GM12878 (cell line): ENCODE measurements around the gene TBC1D10A. TPM values are rescaled to one million over a fixed set of nuclear protein-coding genes. Genes with fewer than 3 reads are reported as not detected.

Source experiments
- ATAC-seq: fragments of 200-7000 bp; cut with Tn5 transposase; 3 replicates; pipeline ENCODE4 v1.9.1; 2020; ENCODE audit warnings: mild to moderate bottlenecking, moderate library complexity
- BruUV-seq: library from RNA; stranded (reverse); fragments of 400-500 nt; replicated peaks from 2 replicates; lab custom pipeline; 2021; lab: Mats Ljungman, UMichigan
- CTCF ChIA-PET: fragments of 300-600 bp; sonication (Branson Sonifier 250); formaldehyde crosslinking; extraction: SDS; loops from one replicate; lab custom pipeline; 2021; ENCODE audit warnings: inconsistent platforms; lab: Yijun Ruan, JAX
- POLR2A ChIA-PET: fragments of 350-600 bp; formaldehyde crosslinking; extraction: SDS; loops from one replicate; lab custom pipeline; 2021; ENCODE audit warnings: inconsistent platforms; lab: Charles Lee
- RAD21 ChIA-PET: fragments of 300-600 bp; sonication (Branson Sonifier 250); formaldehyde crosslinking; loops from one replicate; lab custom pipeline; 2023; ENCODE audit warnings: antibody characterized with exemption; ENCODE audit not compliant: unreplicated experiment; lab: Charles Lee
- SMC1A ChIA-PET: fragments of 300-600 bp; sonication (Branson Sonifier 250); formaldehyde crosslinking; loops from one replicate; lab custom pipeline; 2023; ENCODE audit not compliant: unreplicated experiment, uncharacterized antibody; lab: Charles Lee
- DNase-seq: peaks from one replicate; pipeline ENCODE4 v3.0.0-alpha.2; 2011; ENCODE audit warnings: low read depth, low spot score
- FAIRE-seq: peaks from 3 replicates; lab custom pipeline; 2011; peaks lifted over from hg19 to GRCh38; lab: Jason Lieb, UNC
- H2AFZ ChIP-seq: 2 replicates; pipeline ENCODE4 v1.6.0; 2011; ENCODE audit warnings: low read depth, low read length, control low read depth; ENCODE audit not compliant: control insufficient read depth
- H3K27ac ChIP-seq: 2 replicates; pipeline ENCODE4 v1.5.1; 2011; ENCODE audit warnings: control low read depth; ENCODE audit not compliant: control insufficient read depth, insufficient read depth
- H3K27me3 ChIP-seq, 2 experiments: replicated peaks in 1 of 2; 2 replicates each; pipeline versions ENCODE4 v1.6.0 to v1.6.1; 2011; ENCODE audit warnings: low read length in 1 of 2; ENCODE audit not compliant: control insufficient read depth in 2 of 2, insufficient read depth in 2 of 2
- H3K36me3 ChIP-seq, 2 experiments: 2 replicates each; pipeline ENCODE4 v1.5.1; 2011; ENCODE audit warnings: low read length in 1 of 2; ENCODE audit not compliant: control insufficient read depth in 2 of 2, insufficient read depth in 2 of 2
- H3K4me1 ChIP-seq: 2 replicates; pipeline ENCODE4 v1.6.1; 2011; ENCODE audit warnings: mild to moderate bottlenecking, low read length, moderate library complexity, mixed read lengths; ENCODE audit not compliant: control insufficient read depth, insufficient read depth
- H3K4me2 ChIP-seq: 2 replicates; pipeline ENCODE4 v1.6.0; 2011; ENCODE audit warnings: control low read depth; ENCODE audit not compliant: control insufficient read depth, insufficient read depth
- H3K4me3 ChIP-seq: fragments of 200-600 bp; sonication (generic); 2 replicates; pipeline ENCODE4 v1.5.1; 2016
- H3K79me2 ChIP-seq: 2 replicates; pipeline ENCODE4 v1.6.0; 2011; ENCODE audit warnings: low read length; ENCODE audit not compliant: control insufficient read depth, insufficient read depth
- H3K9ac ChIP-seq: 2 replicates; pipeline ENCODE4 v1.8.0; 2011; ENCODE audit warnings: low read length, control low read depth, mixed read lengths; ENCODE audit not compliant: control insufficient read depth, insufficient read depth
- H3K9me3 ChIP-seq: replicated peaks from 3 replicates; pipeline ENCODE4 v1.5.1; 2011; ENCODE audit warnings: mild to moderate bottlenecking, low read length; ENCODE audit not compliant: control insufficient read depth, insufficient read depth
- H4K20me1 ChIP-seq: 2 replicates; pipeline ENCODE4 v1.6.0; 2011; ENCODE audit not compliant: control insufficient read depth, insufficient read depth
- BMI1 ChIP-seq: fragments of 450-650 bp; IDR thresholded peaks from 2 replicates; pipeline ENCODE4 v1.6.1; 2016; ENCODE audit warnings: mild to moderate bottlenecking, moderate library complexity, borderline replicate concordance
- CBFB ChIP-seq: IDR thresholded peaks from 2 replicates; pipeline ENCODE4 v1.6.1; 2016; ENCODE audit warnings: antibody characterized with exemption, low read depth
- ETV6 ChIP-seq, 2 experiments: fragments of 450-650 bp in 1 of 2; IDR thresholded peaks in 1 of 2; conservative IDR thresholded peaks in 1 of 2; 2 replicates each; pipeline ENCODE4 v1.6.1; 2014; ENCODE audit warnings: antibody characterized with exemption in 1 of 2, borderline replicate concordance in 1 of 2, low read depth in 1 of 2, mild to moderate bottlenecking in 1 of 2, moderate library complexity in 1 of 2
- MYB ChIP-seq: fragments of 150-350 bp; IDR thresholded peaks from 2 replicates; pipeline ENCODE4 v1.6.1; 2014; ENCODE audit warnings: mild to moderate bottlenecking, low read depth, low read length, borderline replicate concordance
- RAD21 ChIP-seq: IDR thresholded peaks from 2 replicates; pipeline ENCODE4 v1.6.1; 2011; ENCODE audit warnings: mild to moderate bottlenecking, low read depth, low read length, moderate library complexity; ENCODE audit not compliant: insufficient read depth
- STAT3 ChIP-seq: IDR thresholded peaks from 2 replicates; pipeline ENCODE4 v1.6.1; 2011; ENCODE audit warnings: low read depth, low read length, improper control_type of control experiment
- WGBS: methylation state at CpG from one replicate; pipeline ENCODE4 v1.1.6; 2016; ENCODE audit warnings: low lambda C conversion rate; ENCODE audit not compliant: insufficient replicate concordance, insufficient coverage; ENCODE audit errors: missing lambda C conversion rate; 5-methylcytosine and 5-hydroxymethylcytosine counted together
- in situ Hi-C: fragments of 300-500 bp; cut with MboI; formaldehyde crosslinking; loops from 9 replicates; pipeline ENCODE4 v1.14.3; 2018; ENCODE audit warnings: mixed read lengths
- intact Hi-C: fragments of 100-400 bp; cut with micrococcal nuclease; formaldehyde crosslinking; loops from one replicate; pipeline ENCODE4 v1.14.2; 2022; ENCODE audit not compliant: unreplicated experiment
- polyA plus RNA-seq, 11 experiments: library from polyadenylated mRNA; depleted of rRNA in 4 of 11; unstranded in 6 of 11; stranded (reverse) in 5 of 11; fragments of >200 nt; fragmentation: Nextera tagmentation in 4 of 11; fragmentation: Illumina TruSeq in 1 of 11; extraction: Ambion mirVana in 4 of 11; extraction: Trizol in 1 of 11; gene quantifications; 1 replicate in 1 of 11; 2 replicates in 10 of 11; pipeline versions ENCODE4 v1.2.1 to v1.2.3, GENCODE V29; 2011 to 2016; ENCODE audit warnings: inconsistent platforms in 2 of 11, missing spikeins in 2 of 11, low read depth in 1 of 11
- total RNA-seq, 4 experiments: library from RNA; depleted of rRNA in 3 of 4; stranded (reverse); fragments of >200 nt in 3 of 4; fragmentation: Illumina TruSeq in 1 of 4; extraction: Trizol in 1 of 4; gene quantifications; 2 replicates each; pipeline versions ENCODE4 v1.2.1 to v1.2.3, GENCODE V29; 2013 to 2021
- TF ChIP-seq, protein P1 (sequence below): IDR thresholded peaks from 2 replicates; pipeline ENCODE4 v1.6.1; 2012; ENCODE audit warnings: low read depth, low read length, improper control_type of control experiment
- TF ChIP-seq, protein P2 (sequence below): fragments of 450-650 bp; IDR thresholded peaks from 2 replicates; pipeline ENCODE4 v1.6.1; 2017; ENCODE audit warnings: borderline replicate concordance
- TF ChIP-seq, protein P3 (sequence below): fragments of 450-650 bp; IDR thresholded peaks from 2 replicates; pipeline ENCODE4 v1.6.1; 2018; ENCODE audit warnings: borderline replicate concordance, mild to moderate bottlenecking; ENCODE audit not compliant: partially characterized antibody
- TF ChIP-seq, protein P4 (sequence below): fragments of 150-350 bp; IDR thresholded peaks from 2 replicates; pipeline ENCODE4 v1.6.1; 2016; ENCODE audit warnings: low read depth, low read length
- TF ChIP-seq, protein P5 (sequence below): fragments of 450-650 bp; IDR thresholded peaks from 2 replicates; pipeline ENCODE4 v1.6.1; 2017; ENCODE audit warnings: mild to moderate bottlenecking, moderate library complexity

Gene TBC1D10A
- total and polyA plus RNA-seq, 10 of the 15 experiments (the other 5 are each of a cell fraction or from before 2014, with no cell fraction given): 0.27 to 25.7 (median 15.3) TPM

DNA sequence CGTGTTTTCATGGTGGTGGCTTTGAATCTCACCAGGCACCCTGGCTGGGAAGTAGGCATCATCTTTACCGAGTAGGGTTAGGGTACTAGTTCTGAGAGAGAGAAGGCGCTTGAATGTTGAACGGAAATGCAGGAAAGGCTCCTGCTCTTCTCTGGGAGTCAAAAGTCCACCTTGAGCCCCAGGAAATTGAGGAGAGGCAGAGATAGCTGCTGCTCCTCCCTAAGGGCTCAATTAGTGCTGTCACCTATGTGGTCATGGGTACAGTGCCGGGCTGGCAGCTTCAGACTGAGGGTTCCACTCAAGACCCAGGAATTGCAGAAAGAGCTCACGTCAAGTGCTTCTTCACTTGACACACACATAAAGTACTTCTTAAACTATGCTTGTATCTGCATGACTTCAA lies 31.8 kb upstream of the TBC1D10A start:
- FAIRE-seq (no peak), DNase-seq (no peak), ATAC-seq (no peak)
- no peaks in the 10 kb centered on the region for H4K20me1 ChIP-seq
- H3K9ac ChIP-seq: no peak overlapping the region
- H3K4me2 ChIP-seq: no peak overlapping the region
- ChIA-PET CTCF (interaction anchor here (0.8 to 1.9 kb wide), 2 partner anchors 9 to 71 kb away, joined by 3 to 13 read pairs; no protein-coding TSS in a partner anchor), SMC1A (interaction anchor here (1.1 to 1.6 kb wide), 2 partner anchors 33 to 70 kb away, joined by 3 to 8 read pairs; partner anchors contain the start of gene CASTOR1), POLR2A (interaction anchor here (0.5 to 5.7 kb wide), 2 partner anchors 33 to 1166 kb away, joined by 5 to 35 read pairs; partner anchors contain the start of gene TBC1D10A), RAD21 (interaction anchor here (1.1 to 2.1 kb wide), 2 partner anchors 29 to 70 kb away, joined by 3 to 14 read pairs; partner anchors contain the start of genes CASTOR1 and RNF215)
- H3K4me3 ChIP-seq: no peak overlapping the region
- intact Hi-C loops: no loop called here
- no peak overlapping the region for H2AFZ ChIP-seq
- in situ Hi-C loops: no loop called here
- H3K4me1 ChIP-seq: 0 out of 2 replicates have a peak, but pooled peaks cover 5% of the 10 kb centered on the region
- H3K9me3 ChIP-seq: no peaks in the 10 kb centered on the region
- no peak overlapping the region for H3K27ac ChIP-seq
- H3K79me2 ChIP-seq: peaks cover 31% of the 10 kb centered on the region
- no TSS peak for BruUV-seq
- H3K36me3 ChIP-seq: no peaks in the 10 kb centered on the region; a peak in 1 of 4 replicates
- 77% methylated on average over 6 of the region's 6 CpGs for WGBS
- no peaks in the 10 kb centered on the region for H3K27me3 ChIP-seq
- TF ChIP-seq, protein P1, sequence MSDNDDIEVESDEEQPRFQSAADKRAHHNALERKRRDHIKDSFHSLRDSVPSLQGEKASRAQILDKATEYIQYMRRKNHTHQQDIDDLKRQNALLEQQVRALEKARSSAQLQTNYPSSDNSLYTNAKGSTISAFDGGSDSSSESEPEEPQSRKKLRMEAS: no peak
- no peak for TF ChIP-seq ETV6 (conservative IDR thresholded peaks at IDR 0.05 in 1 of 2, IDR thresholded peaks at IDR 0.05 in 1 of 2; ENCODE audit: borderline replicate concordance in 1 of 2, low read depth in 1 of 2)
- no peak for TF ChIP-seq RAD21
- TF ChIP-seq MYB: no peak
- TF ChIP-seq CBFB: no peak
- no peak for TF ChIP-seq STAT3
- no peak for TF ChIP-seq BMI1
- TF ChIP-seq, protein P2, sequence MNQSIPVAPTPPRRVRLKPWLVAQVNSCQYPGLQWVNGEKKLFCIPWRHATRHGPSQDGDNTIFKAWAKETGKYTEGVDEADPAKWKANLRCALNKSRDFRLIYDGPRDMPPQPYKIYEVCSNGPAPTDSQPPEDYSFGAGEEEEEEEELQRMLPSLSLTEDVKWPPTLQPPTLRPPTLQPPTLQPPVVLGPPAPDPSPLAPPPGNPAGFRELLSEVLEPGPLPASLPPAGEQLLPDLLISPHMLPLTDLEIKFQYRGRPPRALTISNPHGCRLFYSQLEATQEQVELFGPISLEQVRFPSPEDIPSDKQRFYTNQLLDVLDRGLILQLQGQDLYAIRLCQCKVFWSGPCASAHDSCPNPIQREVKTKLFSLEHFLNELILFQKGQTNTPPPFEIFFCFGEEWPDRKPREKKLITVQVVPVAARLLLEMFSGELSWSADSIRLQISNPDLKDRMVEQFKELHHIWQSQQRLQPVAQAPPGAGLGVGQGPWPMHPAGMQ: no peak
- TF ChIP-seq, protein P3, sequence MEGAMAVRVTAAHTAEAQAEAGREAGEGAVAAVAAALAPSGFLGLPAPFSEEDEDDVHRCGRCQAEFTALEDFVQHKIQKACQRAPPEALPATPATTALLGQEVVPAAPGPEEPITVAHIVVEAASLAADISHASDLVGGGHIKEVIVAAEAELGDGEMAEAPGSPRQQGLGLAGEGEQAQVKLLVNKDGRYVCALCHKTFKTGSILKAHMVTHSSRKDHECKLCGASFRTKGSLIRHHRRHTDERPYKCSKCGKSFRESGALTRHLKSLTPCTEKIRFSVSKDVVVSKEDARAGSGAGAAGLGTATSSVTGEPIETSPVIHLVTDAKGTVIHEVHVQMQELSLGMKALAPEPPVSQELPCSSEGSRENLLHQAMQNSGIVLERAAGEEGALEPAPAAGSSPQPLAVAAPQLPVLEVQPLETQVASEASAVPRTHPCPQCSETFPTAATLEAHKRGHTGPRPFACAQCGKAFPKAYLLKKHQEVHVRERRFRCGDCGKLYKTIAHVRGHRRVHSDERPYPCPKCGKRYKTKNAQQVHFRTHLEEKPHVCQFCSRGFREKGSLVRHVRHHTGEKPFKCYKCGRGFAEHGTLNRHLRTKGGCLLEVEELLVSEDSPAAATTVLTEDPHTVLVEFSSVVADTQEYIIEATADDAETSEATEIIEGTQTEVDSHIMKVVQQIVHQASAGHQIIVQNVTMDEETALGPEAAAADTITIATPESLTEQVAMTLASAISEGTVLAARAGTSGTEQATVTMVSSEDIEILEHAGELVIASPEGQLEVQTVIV: no peak
- TF ChIP-seq, protein P4, sequence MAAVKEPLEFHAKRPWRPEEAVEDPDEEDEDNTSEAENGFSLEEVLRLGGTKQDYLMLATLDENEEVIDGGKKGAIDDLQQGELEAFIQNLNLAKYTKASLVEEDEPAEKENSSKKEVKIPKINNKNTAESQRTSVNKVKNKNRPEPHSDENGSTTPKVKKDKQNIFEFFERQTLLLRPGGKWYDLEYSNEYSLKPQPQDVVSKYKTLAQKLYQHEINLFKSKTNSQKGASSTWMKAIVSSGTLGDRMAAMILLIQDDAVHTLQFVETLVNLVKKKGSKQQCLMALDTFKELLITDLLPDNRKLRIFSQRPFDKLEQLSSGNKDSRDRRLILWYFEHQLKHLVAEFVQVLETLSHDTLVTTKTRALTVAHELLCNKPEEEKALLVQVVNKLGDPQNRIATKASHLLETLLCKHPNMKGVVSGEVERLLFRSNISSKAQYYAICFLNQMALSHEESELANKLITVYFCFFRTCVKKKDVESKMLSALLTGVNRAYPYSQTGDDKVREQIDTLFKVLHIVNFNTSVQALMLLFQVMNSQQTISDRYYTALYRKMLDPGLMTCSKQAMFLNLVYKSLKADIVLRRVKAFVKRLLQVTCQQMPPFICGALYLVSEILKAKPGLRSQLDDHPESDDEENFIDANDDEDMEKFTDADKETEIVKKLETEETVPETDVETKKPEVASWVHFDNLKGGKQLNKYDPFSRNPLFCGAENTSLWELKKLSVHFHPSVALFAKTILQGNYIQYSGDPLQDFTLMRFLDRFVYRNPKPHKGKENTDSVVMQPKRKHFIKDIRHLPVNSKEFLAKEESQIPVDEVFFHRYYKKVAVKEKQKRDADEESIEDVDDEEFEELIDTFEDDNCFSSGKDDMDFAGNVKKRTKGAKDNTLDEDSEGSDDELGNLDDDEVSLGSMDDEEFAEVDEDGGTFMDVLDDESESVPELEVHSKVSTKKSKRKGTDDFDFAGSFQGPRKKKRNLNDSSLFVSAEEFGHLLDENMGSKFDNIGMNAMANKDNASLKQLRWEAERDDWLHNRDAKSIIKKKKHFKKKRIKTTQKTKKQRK: no peak
- TF ChIP-seq, protein P5, sequence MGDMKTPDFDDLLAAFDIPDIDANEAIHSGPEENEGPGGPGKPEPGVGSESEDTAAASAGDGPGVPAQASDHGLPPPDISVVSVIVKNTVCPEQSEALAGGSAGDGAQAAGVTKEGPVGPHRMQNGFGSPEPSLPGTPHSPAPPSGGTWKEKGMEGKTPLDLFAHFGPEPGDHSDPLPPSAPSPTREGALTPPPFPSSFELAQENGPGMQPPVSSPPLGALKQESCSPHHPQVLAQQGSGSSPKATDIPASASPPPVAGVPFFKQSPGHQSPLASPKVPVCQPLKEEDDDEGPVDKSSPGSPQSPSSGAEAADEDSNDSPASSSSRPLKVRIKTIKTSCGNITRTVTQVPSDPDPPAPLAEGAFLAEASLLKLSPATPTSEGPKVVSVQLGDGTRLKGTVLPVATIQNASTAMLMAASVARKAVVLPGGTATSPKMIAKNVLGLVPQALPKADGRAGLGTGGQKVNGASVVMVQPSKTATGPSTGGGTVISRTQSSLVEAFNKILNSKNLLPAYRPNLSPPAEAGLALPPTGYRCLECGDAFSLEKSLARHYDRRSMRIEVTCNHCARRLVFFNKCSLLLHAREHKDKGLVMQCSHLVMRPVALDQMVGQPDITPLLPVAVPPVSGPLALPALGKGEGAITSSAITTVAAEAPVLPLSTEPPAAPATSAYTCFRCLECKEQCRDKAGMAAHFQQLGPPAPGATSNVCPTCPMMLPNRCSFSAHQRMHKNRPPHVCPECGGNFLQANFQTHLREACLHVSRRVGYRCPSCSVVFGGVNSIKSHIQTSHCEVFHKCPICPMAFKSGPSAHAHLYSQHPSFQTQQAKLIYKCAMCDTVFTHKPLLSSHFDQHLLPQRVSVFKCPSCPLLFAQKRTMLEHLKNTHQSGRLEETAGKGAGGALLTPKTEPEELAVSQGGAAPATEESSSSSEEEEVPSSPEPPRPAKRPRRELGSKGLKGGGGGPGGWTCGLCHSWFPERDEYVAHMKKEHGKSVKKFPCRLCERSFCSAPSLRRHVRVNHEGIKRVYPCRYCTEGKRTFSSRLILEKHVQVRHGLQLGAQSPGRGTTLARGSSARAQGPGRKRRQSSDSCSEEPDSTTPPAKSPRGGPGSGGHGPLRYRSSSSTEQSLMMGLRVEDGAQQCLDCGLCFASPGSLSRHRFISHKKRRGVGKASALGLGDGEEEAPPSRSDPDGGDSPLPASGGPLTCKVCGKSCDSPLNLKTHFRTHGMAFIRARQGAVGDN: no peak
